Rectal smooth muscle tissue (tissue), 1 donor: Measurements from ENCODE around the gene MAN2B2.

Experiments used
- H3K27ac ChIP-seq: one replicate; pipeline ENCODE4 v1.7.0; 2013; ENCODE audit warnings: low read depth, low read length, inconsistent platforms
- H3K27me3 ChIP-seq: one replicate; pipeline ENCODE4 v1.7.0; 2013; ENCODE audit warnings: low read length; ENCODE audit not compliant: control insufficient read depth, insufficient read depth
- H3K36me3 ChIP-seq: one replicate; pipeline ENCODE4 v1.7.0; 2013; ENCODE audit warnings: low read length; ENCODE audit not compliant: control insufficient read depth, insufficient read depth
- H3K4me1 ChIP-seq: one replicate; pipeline ENCODE4 v1.7.0; 2013; ENCODE audit warnings: low read length; ENCODE audit not compliant: control insufficient read depth, insufficient read depth
- H3K4me3 ChIP-seq: one replicate; pipeline ENCODE4 v1.7.0; 2013; ENCODE audit warnings: low read length
- H3K9ac ChIP-seq: one replicate; pipeline ENCODE4 v1.7.0; 2013; ENCODE audit warnings: low read length

The MAN2B2 gene

GRCh38 chr4:6548882-6549230 lies 26.1 kb upstream of the MAN2B2 start:
- Histone ChIP-seq H3K27ac (no peak overlapping the region), H3K27me3 (no peaks in the 10 kb centered on the region), H3K36me3 (no peaks in the 10 kb centered on the region), H3K4me3 (no peak overlapping the region), H3K4me1 (no peaks in the 10 kb centered on the region), H3K9ac (no peak overlapping the region)

- no peaks in the 10 kb centered on the region for H3K27me3 ChIP-seq
Measured at GRCh38 chr4:6549445-6549844, 25.5 kb upstream of the MAN2B2 start.

GRCh38 chr4:6549890-6550620 lies 24.9 kb upstream of the MAN2B2 start:
- H3K27me3 ChIP-seq = no peaks in the 10 kb centered on the region
- H3K9ac ChIP-seq = no peak overlapping the region

More at GRCh38 chr4:6549445-6549844, 25.5 kb upstream of the MAN2B2 start:
- H3K36me3 ChIP-seq = no peaks in the 10 kb centered on the region
- no peaks in the 10 kb centered on the region for H3K4me1 ChIP-seq
- no peak overlapping the region for H3K4me3 ChIP-seq
- no peak overlapping the region for H3K9ac ChIP-seq
- H3K27ac ChIP-seq = no peak overlapping the region

GRCh38 chr4:6550821-6551220 lies 24.2 kb upstream of the MAN2B2 start:
- Histone ChIP-seq H3K36me3 (no peaks in the 10 kb centered on the region), H3K4me1 (no peaks in the 10 kb centered on the region), H3K27me3 (no peaks in the 10 kb centered on the region), H3K4me3 (no peak overlapping the region), H3K27ac (no peak overlapping the region), H3K9ac (no peak overlapping the region)

More at GRCh38 chr4:6549890-6550620, 24.9 kb upstream of the MAN2B2 start:
- Histone ChIP-seq H3K36me3 (no peaks in the 10 kb centered on the region), H3K4me1 (no peaks in the 10 kb centered on the region), H3K27ac (no peak overlapping the region), H3K4me3 (no peak overlapping the region)

GRCh38 chr4:6551660-6552059 lies 23.3 kb upstream of the MAN2B2 start:
- H3K36me3 ChIP-seq = no peaks in the 10 kb centered on the region
- no peak overlapping the region for H3K4me3 ChIP-seq
- H3K27ac ChIP-seq = no peak overlapping the region
- no peaks in the 10 kb centered on the region for H3K27me3 ChIP-seq
- no peak overlapping the region for H3K9ac ChIP-seq
- H3K4me1 ChIP-seq = no peaks in the 10 kb centered on the region

- Histone ChIP-seq H3K9ac (no peak overlapping the region), H3K27me3 (peaks cover 2% of the 10 kb centered on the region), H3K36me3 (no peaks in the 10 kb centered on the region), H3K4me3 (no peak overlapping the region), H3K27ac (no peak overlapping the region), H3K4me1 (no peaks in the 10 kb centered on the region)
Measured at GRCh38 chr4:6555519-6555918, 19.5 kb upstream of the MAN2B2 start.

- no peaks in the 10 kb centered on the region for H3K36me3 ChIP-seq
- no peak overlapping the region for H3K4me3 ChIP-seq
- peaks cover 8% of the 10 kb centered on the region for H3K27me3 ChIP-seq
- H3K4me1 ChIP-seq = no peaks in the 10 kb centered on the region
- no peak overlapping the region for H3K9ac ChIP-seq
- no peak overlapping the region for H3K27ac ChIP-seq
Measured at GRCh38 chr4:6556263-6556662, 18.7 kb upstream of the MAN2B2 start.

GRCh38 chr4:6557185-6557584 lies 17.8 kb upstream of the MAN2B2 start:
- no peak overlapping the region for H3K4me3 ChIP-seq
- H3K27ac ChIP-seq = no peak overlapping the region
- H3K9ac ChIP-seq = no peak overlapping the region
- H3K4me1 ChIP-seq = no peaks in the 10 kb centered on the region
- H3K36me3 ChIP-seq = no peaks in the 10 kb centered on the region
- peaks cover 16% of the 10 kb centered on the region for H3K27me3 ChIP-seq

GRCh38 chr4:6557856-6558255 lies 17.1 kb upstream of the MAN2B2 start:
- Histone ChIP-seq H3K4me1 (no peaks in the 10 kb centered on the region), H3K9ac (no peak overlapping the region), H3K36me3 (no peaks in the 10 kb centered on the region), H3K4me3 (no peak overlapping the region), H3K27me3 (peaks cover 20% of the 10 kb centered on the region), H3K27ac (no peak overlapping the region)

- Histone ChIP-seq H3K27me3 (peaks cover 34% of the 10 kb centered on the region), H3K4me1 (peaks cover 2% of the 10 kb centered on the region), H3K36me3 (no peaks in the 10 kb centered on the region), H3K27ac (no peak overlapping the region), H3K4me3 (no peak overlapping the region), H3K9ac (no peak overlapping the region)
Measured at GRCh38 chr4:6560416-6561172, 14.4 kb upstream of the MAN2B2 start.

GRCh38 chr4:6561173-6561516 lies 13.8 kb upstream of the MAN2B2 start:
- Histone ChIP-seq H3K4me3 (no peak overlapping the region), H3K27ac (no peak overlapping the region), H3K4me1 (peaks cover 2% of the 10 kb centered on the region), H3K27me3 (peaks cover 38% of the 10 kb centered on the region), H3K9ac (no peak overlapping the region), H3K36me3 (no peaks in the 10 kb centered on the region)

GRCh38 chr4:6561706-6562371 lies 13.2 kb upstream of the MAN2B2 start:
- Histone ChIP-seq H3K36me3 (no peaks in the 10 kb centered on the region), H3K27ac (no peak overlapping the region), H3K4me1 (peaks cover 2% of the 10 kb centered on the region), H3K27me3 (peaks cover 38% of the 10 kb centered on the region), H3K4me3 (no peak overlapping the region), H3K9ac (no peak overlapping the region)
